Left renal cortex interstitium (tissue), 4 donors: Measurements from ENCODE around the gene PATJ. TPM values are rescaled to one million over a fixed set of nuclear protein-coding genes. Genes with fewer than 3 reads are reported as not detected.
"Not testable (repeated sequence)": the region's sequence is repeated elsewhere in the genome, so short reads cannot be mapped to it uniquely, and the experiment has no call there.

Source experiments
- DNase-seq, 4 donors: peaks; one replicate each; pipeline ENCODE4 v3.0.0-alpha.2; 2013; ENCODE audit warnings: low read depth in 4 of 4, low spot score in 2 of 4, missing footprints in 1 of 4
- polyA plus RNA-seq, 4 donors: library from polyadenylated mRNA; unstranded; fragments of 120-200 nt; gene quantifications; one replicate each; pipeline ENCODE4 v1.2.1, GENCODE V29; 2013; ENCODE audit not compliant: insufficient read length in 4 of 4

The PATJ gene
- polyA plus RNA-seq, 4 donors = 33.0 to 61.4 (median 48.7) TPM

DNA sequence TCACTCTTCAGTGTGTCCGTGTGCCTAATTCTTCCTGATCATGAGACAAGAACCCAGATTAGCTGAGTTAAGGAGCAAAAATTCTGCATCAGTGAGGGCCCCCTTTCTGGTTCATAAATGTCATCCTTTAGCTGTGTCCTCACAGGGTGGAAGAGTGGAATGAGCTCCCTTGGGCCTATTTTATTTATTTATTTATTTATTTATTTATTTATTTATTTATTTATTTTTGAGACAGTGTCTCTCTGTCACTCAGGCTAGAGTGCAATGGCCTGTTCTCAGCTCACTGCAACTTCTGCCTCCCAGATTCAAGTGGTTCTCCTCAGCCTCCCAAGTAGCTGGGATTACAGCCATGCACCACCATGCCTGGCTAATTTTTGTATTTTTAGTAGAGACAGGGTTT, 131.7 kb downstream of the PATJ start:
- no peak for DNase-seq

DNA sequence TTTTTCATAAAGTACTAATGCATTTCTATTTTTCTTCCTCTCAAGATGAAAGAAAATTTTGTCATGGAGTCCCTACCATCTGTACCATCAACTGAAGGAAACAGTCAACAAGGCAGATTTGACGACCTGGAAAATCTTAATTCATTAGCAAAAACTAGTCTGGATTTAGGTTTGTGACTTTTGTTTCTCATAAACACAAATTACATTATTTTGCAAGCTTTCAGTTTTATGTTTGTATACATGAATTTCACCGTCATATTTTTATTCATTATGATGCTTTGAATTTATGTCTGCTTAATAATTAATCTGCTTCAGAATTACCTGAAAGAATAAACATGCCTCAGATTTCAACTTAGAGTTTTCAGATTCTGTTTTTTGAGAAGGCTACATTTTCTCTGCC, 132.9 kb downstream of the PATJ start:
- no peak for DNase-seq

DNA sequence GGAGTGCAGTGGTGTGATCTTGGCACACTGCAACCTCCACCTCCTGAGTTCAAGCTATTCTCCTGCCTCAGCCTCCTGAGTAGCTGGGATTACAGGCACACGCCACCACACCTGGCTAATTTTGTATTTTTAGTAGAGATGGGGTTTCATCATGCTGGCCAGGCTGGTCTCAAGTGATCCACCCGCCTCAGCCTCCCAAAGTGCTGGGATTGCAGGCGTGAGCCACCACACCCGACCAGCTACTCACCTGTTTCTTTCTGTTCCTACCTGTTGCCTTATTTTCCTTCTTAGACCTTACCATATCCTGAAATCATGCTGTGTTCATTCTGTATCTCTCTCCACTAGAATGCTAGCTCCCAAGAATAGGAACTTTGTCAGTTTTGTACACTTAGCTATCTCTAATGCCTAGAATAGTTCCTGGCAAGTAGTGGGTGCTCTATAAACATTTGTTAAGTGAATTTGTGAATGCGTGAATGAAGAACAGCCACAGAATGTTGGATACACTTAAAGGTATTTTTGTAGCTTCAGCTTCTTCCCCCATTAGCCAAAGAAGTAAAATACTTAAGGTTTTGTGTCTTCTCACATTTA, 137.7 kb downstream of the PATJ start:
- not testable (repeated sequence) for DNase-seq

DNA sequence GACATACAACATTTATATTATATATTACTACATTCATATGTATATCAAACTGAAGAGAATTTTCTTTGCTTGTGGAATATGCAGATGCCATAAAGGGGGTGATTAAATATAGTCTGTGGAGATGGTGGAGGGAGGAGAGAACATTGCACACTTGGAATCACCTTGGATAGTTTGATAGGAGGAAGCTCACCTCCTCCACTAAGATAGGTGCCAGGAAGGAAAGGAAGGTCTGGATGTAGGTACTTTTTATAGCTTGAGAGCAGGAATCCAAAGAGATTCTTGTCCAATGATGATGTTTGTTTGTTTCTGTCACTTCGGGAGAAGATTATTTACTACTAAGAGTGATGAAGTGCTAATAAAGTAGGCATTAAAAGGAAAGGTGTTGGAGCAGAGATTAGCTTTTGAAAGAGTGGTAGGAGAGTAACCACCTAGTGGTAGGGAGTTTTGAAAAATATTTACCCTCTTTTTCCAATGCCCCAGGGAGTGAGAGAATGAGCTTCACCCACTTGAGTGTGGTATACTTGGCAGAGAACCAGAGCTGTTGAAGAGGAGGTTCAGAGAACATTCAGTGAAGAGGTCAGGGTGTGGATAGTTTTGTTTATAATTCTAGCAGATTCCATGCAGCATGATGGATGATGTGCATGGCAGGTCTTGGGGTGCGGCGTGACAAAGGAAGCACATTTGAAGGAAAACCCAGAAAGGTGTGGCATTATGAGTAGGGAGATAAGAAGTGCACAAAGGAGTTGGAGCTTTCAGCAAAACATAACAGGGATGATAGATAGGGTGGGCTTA, 145.0 kb downstream of the PATJ start:
- no peak for DNase-seq

DNA sequence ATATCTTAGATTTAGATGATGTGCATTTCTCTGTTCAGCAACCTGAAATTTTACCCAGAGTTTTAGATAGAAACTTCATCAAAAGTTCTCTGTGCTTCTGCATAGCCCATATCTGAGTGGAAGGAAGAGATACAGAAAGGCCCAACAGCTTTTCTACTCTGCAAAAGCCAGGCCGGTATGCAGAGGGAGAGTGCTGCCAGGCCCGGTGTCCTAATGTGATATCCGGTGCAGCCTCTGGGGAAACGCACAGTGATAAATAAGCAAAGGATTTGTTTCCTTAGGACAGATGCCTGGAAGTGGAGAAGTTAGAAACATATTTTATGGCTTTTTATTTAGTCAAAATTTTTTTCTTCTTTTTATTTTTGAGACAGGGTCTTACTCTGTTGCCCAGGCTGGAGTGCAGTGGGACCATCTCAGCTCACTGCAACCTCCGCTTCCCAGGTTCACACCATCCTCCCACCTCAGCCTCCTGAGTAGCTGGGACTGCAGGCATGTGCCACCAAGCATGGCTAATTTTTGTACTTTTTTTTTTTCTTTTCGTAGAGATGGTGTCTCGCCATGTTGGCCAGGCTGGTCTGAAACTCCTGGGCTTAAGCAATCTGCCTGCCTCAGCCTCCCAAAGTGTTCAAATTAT, 145.8 kb downstream of the PATJ start:
- peak in 1 of 4 donors; percentile 15 for DNase-seq

DNA sequence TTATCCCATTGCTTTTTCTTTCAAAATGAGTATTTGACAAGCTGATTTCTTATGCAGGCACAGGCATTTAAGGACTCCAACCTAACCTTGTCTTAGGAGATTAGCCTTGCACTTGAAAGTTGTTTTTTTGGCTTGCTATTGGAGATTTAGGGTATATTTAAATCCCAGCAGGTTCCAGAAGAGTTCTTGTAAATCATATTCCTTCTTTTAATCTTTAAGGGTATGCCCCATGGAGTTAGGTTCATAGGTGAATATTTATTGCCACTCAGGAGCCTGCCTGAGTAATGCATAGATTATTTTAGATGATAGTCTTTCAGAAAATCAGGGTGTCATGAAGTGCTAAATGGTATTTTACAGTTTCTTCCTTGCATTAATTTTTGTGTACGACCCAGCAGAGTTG, 146.5 kb downstream of the PATJ start:
- DNase-seq = no peak

DNA sequence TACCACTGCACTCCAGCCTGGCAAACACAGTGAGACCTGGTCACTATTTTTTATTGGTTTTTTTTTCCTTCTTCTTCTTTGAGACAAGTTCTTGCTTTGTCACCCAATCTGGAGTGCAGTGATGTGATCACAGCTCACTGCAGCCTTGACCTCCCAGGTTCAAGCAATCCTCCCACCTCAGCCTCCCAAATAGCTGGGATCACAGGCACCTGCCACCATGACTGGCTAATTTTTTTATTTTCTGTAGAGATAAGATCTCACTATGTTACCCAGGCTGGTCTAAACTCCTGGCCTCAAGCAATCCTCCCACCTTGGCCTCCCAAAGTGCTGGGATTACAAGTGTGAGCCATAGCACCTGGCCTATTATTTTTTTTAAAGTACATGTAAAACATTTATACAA, 148.2 kb downstream of the PATJ start:
- DNase-seq = not testable (repeated sequence)

DNA sequence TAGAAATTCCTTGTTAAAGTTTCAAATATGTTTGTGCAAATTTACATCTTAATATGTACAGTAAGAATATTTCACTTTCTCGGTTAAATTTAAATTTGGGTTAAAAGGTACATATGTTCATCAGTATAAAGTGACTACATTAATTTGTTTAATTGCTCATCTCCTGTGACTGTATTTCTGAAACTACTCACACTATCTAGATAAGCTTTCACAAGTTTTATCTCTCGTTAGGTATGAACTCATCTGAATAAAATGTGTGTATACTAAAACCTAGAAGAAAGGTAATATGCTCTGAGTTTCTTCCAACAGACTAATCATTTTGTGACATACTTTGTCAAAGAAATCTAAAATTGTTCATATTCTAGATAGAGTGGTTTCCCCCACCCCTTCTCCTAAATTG, 150.7 kb downstream of the PATJ start:
- DNase-seq = no peak

DNA sequence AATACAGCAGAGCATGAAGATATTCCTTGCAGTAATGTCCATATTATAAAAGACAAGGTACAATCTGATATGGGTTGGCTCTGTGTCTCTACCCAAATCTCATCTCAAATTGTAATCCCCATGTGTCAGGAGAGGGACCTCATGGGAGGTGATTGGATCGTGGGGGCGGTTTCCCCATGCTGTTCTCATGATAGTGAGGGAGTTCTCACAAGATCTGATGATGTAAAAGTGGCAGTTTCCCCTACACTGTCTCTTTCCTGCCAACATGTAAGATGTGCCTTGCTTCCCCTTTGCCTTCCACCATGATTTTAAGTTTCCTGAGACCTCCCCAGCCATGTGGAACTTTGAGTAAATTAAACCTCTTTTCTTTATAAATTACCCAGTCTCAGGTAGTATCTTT, 152.0 kb downstream of the PATJ start:
- DNase-seq = not testable (repeated sequence)

DNA sequence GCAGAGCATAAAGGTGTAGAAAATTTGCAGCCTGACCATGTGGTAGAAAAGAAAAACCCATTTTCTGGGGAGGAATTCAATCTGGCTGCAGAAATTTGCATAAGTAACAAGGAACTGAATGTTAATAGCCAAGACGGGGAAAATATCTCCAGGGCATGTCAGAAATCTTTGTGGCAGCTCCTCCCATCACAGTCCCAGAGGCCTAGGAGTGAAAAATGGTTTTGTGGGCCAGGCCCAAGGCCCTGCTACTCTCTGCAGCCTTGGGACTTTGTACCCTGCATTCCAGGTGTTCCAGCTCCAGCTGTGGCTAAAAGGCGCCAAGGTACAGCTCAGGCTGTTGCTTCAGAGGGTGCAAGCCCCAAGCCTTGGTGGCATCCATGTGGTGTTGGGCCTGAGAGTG, 152.9 kb downstream of the PATJ start:
- DNase-seq = no peak

DNA sequence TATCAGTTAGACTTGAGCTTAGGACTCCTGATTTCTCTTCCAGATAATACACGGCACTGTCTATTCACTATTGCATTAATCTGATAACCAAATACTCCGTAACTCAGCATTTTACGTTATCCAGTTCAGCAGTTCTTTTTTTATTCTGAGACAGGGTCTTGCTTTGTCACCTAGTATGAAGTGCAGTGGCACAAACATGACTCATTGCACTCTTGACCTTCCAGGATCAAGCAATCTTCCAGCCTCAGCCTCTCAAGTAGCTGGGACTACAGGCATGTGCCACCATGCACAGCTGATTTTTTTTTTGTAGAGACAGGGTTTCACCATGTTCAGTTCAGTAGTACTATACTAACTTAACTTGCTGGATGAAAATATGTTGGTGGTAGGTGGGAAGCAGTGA, 156.4 kb downstream of the PATJ start:
- no peak for DNase-seq

DNA sequence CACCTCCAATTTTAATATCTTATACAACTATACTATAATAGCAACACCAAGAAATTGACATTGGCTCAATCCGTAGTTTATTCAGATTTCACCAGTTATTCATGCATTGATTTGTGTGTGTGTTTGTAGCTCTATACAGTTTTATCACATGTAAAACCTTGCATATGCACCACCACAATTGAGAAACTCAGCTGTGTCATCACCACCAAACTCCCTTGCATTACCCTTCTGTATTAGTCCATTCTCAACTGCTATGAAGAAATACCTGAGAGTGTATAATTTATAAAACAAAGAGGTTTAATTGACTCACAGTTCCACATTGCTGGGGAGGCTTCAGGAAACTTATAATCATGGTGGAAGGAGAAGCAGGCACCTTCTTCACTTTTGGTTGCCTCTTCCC, 162.1 kb downstream of the PATJ start:
- DNase-seq = no peak

DNA sequence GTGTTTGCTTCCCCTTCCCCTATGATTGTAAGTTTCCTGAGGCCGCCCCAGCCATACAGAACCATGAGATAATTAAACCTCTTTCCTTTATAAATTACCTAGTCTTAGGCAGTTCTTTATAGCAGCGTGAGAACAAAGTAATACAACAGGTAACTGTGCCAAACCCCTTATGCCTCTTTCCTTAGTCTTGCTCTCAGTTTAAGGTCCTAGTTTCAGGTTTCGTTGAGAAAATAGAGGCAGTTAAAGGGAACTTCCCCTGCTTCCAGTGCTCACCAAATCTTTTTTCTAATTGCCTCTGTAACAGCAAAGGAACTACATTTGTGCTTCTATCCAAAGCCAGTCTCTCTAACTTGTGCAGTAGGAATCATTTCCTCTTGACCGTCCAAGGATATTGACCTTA, 164.8 kb downstream of the PATJ start:
- DNase-seq = no peak

DNA sequence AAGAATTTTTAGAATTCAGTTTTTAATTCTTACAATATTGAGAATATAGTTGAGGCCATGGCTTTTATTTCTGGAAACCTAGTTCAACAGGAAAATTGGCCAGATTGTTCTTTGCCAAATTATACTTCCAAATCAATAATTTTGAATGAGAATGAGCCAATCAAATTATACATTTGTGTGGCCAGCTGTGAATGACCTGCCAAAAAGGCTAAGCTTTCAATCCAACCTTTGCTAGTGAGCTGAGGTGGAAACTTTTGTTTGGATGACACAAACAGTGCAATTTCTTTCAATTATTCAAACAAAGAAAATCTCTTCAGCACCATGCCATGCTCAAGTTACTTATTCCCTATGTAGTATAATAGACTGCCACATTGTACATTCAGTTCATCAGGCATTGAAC, 167.8 kb downstream of the PATJ start:
- no peak for DNase-seq

DNA sequence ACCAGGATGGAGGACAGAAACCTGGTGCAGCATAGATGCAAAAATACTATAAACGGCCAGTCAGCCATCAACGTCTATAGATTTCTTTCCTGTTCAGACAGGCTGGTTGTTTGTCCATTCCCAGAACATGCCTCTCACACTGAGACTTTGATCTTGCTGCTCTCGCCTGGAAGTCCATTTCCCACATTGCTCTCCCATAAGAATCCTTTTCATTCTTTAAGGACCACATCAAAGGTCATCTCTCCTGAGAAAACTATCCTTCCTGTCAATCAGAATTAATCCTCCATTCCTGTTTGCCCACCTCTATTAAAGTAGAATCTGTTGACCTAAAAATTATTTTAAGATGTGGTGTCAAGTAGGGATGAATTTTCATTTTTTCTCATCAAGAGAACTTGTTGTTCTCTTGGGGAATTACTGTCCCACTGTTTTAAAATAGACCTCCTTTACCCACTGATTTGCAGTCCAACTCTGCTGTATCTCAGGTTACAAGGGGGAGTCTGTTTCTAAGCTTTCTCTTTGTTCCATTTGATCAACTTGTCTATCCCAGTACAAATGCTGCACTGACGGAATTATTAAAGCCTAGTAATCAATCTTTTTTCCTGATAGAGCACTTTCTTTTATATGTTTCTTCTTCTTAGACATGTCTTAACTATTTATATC, 172.7 kb downstream of the PATJ start:
- peak in 2 of 4 donors; percentile 7 to 15 for DNase-seq

DNA sequence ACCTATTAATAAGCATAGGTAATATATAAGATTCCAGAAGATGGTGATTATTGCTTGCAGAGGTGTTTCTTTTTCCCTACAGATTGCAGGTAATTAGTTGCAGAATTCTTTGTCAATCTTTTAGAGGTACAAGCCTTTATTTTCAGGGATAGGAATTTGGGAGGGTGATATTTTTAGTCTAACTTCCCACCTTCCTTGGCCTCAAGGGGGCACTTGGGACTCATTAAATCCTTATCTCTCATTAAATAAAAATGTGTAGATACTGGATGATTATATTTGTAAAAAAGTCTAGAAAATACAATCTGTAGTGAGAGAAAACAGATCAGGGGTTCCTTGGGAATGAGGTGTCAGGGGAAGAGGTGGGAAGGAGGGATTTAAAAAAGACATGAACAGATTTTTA, 179.2 kb downstream of the PATJ start:
- no peak for DNase-seq

DNA sequence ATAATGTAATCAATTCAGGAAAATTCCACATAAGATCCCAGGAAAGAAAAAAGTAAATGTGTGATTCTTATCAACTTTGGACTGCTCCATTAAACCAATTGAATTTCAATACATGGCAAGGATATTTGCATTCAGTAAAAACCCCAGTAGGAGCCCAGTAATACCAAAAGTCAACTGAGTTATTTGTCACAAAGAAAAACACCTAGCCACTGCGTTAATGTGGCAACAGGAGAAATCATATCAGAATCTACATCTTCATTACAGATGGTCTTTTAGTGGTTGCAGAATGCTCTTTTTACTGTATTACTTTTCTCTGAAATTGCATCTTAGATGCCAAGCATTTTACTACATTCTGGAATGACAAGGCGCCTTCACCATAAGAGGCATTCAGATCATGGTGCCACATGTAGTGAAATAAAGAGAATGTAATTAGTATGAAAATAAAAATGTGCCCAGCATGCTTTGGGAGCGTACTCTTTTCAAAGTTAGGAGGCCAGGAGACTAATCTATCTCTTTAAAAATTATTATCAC, 180.7 kb downstream of the PATJ start:
- DNase-seq = no peak

DNA sequence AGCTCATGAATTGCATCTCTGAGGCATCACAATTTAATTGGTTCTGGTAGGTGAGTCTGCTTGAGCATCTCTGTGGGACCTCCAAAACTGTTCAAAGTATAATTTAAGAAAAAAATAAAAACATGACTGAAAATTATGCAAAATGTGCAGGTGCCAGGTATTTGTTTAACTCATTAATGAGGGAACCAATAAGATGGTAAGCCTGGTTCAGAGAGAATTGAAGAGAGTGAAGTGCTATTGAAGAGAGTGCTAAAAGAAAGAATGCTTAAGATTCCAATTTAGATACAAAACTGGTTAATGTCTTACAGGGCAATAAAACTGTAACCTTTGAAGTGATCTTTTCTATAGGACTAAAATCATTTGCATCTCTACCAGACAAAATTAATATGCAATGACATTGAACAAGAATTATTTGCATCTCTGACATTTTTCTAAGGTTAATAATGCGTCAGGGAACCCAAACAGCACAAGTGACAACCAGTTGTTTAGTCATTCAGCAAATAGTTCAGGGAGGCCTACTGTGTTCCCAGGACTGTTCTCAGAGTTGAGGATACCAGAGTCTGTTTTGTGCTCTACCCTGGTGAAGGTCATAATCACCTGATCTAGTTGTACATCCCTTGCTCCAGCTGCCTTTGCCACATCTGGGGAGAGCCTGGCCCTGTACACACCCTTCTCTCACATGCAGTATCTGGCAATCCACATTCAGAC, 183.5 kb downstream of the PATJ start:
- DNase-seq = no peak

DNA sequence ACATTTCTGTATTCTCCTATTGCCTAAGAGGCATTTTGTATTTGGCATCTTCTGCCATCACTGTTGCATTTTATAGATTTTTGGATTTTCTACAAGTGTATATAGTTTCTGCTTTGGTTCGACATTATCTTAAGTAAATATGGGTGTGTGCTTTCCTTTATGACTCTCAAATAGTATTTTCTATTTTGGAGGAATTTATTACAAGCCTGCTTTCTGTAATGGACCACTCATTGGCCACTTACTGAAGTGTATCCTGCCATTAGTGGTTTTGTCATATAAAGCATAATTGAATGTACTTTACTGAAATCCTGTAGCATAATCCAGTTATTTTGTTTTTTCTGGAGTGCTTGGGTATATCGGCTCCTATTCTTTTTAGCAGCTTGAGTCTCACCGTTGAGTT, 184.3 kb downstream of the PATJ start:
- DNase-seq = no peak

DNA sequence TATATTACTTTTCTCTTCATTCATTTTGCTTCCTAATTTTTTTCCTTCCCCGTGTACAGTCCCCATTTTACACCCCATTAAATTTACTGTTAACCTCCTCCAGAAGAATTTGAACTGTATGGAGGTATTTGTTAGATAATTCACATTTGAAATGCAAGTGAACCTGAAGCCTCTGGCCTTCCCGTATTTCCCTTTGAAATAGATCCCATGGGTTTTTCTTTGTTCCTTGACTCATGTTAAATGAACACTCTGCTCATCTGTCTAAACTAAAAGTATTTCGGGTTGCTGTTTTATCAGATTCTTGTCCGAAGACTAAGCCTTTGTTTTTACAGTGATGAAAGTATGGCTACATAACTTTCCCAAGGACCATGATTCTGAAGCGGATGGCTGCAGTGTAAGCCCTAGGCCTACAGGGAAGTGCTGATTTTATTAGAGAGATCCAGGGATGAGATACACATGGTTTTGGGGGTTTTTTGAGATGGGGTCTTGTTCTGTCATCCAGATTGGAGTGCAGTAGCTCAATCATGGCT, 187.9 kb downstream of the PATJ start:
- DNase-seq = no peak
